ENCODE data around the gene ST3GAL4. TPM values are rescaled to one million over a fixed set of nuclear protein-coding genes. Genes with fewer than 3 reads are reported as not detected.

Gene ST3GAL4
- total and polyA plus RNA-seq, 9 of the 15 experiments (the other 6 are each of a cell fraction or from before 2014, with no cell fraction given), result 0.27 to 22.9 (median 10.5) TPM

- TF ChIP-seq, protein P1, sequence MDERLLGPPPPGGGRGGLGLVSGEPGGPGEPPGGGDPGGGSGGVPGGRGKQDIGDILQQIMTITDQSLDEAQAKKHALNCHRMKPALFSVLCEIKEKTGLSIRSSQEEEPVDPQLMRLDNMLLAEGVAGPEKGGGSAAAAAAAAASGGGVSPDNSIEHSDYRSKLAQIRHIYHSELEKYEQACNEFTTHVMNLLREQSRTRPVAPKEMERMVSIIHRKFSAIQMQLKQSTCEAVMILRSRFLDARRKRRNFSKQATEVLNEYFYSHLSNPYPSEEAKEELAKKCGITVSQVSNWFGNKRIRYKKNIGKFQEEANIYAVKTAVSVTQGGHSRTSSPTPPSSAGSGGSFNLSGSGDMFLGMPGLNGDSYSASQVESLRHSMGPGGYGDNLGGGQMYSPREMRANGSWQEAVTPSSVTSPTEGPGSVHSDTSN (CRISPR knock-in tag; IDR thresholded peaks at IDR 0.05; ENCODE audit: low read depth), result no peak
- TF ChIP-seq, protein P1 (tag; conservative IDR thresholded peaks at IDR 0.05; ENCODE audit: low read depth), result no peak
- no peak for TF ChIP-seq GTF2F1 (IDR thresholded peaks at IDR 0.05; ENCODE audit: low read depth, low read length)
- no peak for TF ChIP-seq NR3C1 (CRISPR knock-in tag; IDR thresholded peaks at IDR 0.05)
- no peak for TF ChIP-seq ZNF717 (CRISPR knock-in tag; IDR thresholded peaks at IDR 0.05)
- TF ChIP-seq SPI1 (IDR thresholded peaks at IDR 0.05; ENCODE audit: borderline replicate concordance, low read depth, low read length), result no peak
- no peak for TF ChIP-seq WHSC1 (IDR thresholded peaks at IDR 0.05; ENCODE audit: low read length)
- TF ChIP-seq SMARCE1 (IDR thresholded peaks at IDR 0.05), result no peak
- TF ChIP-seq TCF3 (CRISPR knock-in tag; IDR thresholded peaks at IDR 0.05), result 0 out of 2 replicates have a peak, but pooled peaks have one; percentile 15
- TF ChIP-seq ZNF507 (tag; conservative IDR thresholded peaks at IDR 0.05), result no peak
- peak in 1 of 2 experiments; percentile 44; a peak in 1 of 4 replicates for TF ChIP-seq RCOR1 (IDR thresholded peaks at IDR 0.05; ENCODE audit: borderline replicate concordance in 1 of 2, low read depth in 2 of 2, low read length in 2 of 2)
- no peak for TF ChIP-seq ZBTB5 (IDR thresholded peaks at IDR 0.05)
- no peak for TF ChIP-seq ETS2 (tag; IDR thresholded peaks at IDR 0.05; ENCODE audit: borderline replicate concordance, poor library complexity, severe bottlenecking)
- TF ChIP-seq ZNF3 (CRISPR knock-in tag; IDR thresholded peaks at IDR 0.05), result no peak
- TF ChIP-seq BRF1 (IDR thresholded peaks at IDR 0.05; ENCODE audit: borderline replicate concordance, extremely low read depth, insufficient read length), result no peak
- no peak for TF ChIP-seq CHD4 (IDR thresholded peaks at IDR 0.05; ENCODE audit: insufficient read depth, insufficient replicate concordance, low read depth, low read length, poor library complexity, severe bottlenecking)
- TF ChIP-seq NFATC3 (IDR thresholded peaks at IDR 0.05), result no peak
- no peak for TF ChIP-seq SIN3A (IDR thresholded peaks at IDR 0.05; ENCODE audit: borderline replicate concordance in 2 of 2, control insufficient read depth in 1 of 2, low read depth in 2 of 2, low read length in 2 of 2)
- TF ChIP-seq MAZ (CRISPR knock-in tag; conservative IDR thresholded peaks at IDR 0.05 in 1 of 2, IDR thresholded peaks at IDR 0.05 in 1 of 2), result peak; percentile 29 to 65; a peak in 1 of 4 replicates
- no peak for TF ChIP-seq GTF2B (IDR thresholded peaks at IDR 0.05; ENCODE audit: extremely low read depth, insufficient read length)
- no peak for TF ChIP-seq XRCC4 (IDR thresholded peaks at IDR 0.05; ENCODE audit: extremely low read depth, insufficient read depth, insufficient read length)
- no peak for TF ChIP-seq ZNF830 (CRISPR knock-in tag; IDR thresholded peaks at IDR 0.05)
- no peak for TF ChIP-seq MXI1 (IDR thresholded peaks at IDR 0.05; ENCODE audit: low read depth, low read length)
- no peak for TF ChIP-seq BRD9 (IDR thresholded peaks at IDR 0.05; ENCODE audit: low read depth, partially characterized antibody)
Measured at GRCh38 chr11:126440792-126441514, 85.5 kb downstream of the ST3GAL4 start (continued).

Data from K562 (cell line).